HG03571 (cell line): ENCODE results near the gene GAREM1.
"Not testable (repeated sequence)": the region's sequence is repeated elsewhere in the genome, so short reads cannot be mapped to it uniquely, and the experiment has no call there.

Experiments
- ATAC-seq: cut with Tn5 transposase; IDR thresholded peaks from one replicate; pipeline ENCODE4 v1.9.1; 2021; ENCODE audit not compliant: unreplicated experiment

GAREM1 gene

DNA sequence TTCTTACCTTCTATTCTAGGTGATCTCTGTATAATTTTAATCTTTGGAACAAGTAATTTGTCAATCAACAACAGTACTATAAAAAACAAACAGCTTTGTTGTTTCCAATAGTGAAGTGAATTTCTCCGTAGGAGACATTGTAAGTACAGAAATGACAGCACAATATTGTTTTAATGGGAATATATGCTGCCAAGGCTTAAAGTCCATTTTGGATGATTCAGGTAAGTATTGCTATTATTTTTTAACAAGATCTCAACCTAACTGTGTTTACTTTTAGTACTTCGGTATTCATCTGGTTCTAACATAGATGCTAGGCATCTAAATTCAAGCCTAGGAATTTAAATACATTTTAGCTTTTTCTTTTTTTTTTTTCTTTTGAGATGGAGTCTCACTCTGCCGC lies 175.1 kb downstream of the GAREM1 start:
- no peak for ATAC-seq

DNA sequence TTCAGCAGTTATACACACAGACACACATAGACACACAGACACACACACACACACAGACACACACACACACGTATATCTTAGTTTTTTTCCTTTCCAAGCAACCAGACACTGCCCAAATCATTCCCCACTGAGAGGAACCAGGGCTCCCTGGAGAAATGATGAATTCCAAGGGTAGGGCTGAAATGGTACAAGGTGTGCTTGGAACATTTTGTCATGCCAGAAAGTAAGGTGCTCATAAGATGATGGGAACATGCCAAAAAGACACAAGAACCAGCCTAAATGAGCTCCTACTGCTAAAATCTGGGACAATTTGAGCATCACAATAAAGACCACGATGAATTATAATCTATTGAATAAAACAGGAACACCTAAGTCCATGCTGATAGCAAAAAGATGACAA lies 177.6 kb downstream of the GAREM1 start:
- no peak for ATAC-seq

DNA sequence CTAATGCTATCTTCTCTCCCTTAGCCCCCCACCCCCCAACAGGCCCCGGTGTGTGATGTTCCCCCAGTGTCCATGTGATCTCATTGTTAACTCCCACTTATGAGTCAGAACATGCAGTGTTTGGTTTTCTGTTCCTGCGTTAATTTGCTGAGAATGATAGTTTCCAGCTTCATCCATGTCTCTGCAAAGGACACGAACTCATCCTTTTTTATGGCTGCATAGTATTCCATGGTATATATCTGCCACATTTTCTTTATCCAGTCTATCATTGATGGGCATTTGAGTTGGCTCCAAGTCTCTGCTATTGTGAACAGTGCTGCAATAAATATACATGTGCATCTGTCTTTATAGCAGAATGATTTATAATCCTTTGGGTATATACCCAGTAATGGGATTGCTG lies 179.1 kb downstream of the GAREM1 start:
- not testable (repeated sequence) for ATAC-seq

DNA sequence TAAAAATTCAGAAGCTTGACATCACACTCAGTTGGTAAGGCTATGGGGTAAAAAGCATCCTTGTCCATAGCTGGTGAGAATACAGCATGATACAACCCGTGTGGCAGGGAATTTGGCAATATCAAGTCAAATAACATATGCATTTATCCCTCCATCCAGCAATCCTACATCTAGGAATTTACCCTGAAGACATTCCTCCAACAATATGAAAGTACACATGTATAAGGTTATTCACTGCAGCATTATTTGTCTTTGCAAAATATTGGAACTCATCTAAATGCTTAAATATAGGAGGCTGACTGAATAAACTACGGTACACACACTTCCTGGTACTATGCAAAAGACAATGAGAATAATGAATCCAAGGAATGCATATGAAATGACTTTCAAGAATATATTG lies 179.9 kb downstream of the GAREM1 start:
- no peak for ATAC-seq

DNA sequence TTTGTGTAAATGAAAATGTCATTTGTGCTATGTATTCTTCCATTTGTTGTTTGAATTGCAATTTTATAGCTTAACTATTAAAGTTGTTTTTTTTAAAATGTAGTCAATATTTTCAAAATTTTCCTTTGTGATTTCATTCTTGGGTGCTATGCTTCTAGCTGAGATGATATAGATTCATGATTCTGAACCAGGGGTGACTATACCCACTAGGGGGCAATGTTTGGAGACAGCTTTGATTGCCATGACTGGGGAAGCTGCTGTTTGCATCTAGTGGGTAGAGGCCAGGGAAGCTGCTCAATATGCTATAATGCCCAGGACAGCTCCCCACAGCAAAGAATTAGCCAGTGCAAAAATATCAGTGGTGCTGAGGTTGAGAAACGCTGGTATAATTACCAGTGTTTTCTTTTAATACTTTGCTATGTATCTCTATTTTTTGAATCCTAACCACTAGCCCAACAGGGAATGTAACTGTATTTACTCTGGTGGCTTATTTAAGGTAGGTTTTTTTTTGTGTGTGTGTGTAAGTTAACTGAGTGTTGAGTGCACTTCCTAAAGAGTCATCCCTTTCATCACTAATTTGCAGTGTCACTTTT lies 181.1 kb downstream of the GAREM1 start:
- peak; percentile 79 for ATAC-seq

DNA sequence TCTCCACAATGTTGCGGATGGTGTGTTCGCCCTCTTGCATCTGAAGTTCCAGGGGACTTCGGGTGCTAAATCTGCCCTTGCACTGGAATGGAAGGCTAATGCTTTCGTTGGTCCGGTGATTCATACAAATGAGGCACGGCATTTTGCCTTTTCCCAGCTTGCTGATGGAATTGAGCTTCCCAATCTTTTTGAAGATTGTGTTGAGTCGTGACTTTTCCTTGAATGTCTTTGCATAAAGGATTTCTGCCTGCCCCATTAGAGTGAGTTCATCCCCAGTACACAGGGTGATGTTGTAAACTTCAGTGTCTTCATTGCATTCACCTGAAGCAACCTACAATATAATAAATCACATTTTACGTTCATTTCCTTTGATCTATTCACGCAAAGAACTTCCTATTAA lies 182.8 kb downstream of the GAREM1 start:
- no peak for ATAC-seq

DNA sequence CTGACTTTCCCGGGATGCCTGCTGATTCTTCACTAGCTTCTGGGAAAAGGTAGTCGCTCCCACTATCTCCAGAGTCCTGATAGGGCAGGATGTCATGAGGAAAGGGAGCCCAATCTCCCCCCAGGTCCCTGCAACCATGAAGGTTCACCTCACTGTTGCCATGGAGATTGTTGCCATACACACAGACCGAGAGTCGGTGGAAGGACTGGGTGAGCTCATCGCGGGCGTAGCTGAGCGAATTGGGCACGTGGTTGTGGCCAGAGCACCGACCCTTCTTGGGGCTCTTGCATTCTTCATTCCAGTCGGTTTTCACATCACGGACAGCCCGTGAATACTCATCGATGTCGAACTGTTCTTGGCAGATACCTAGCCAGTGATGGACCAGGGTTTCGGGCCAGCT lies 183.4 kb downstream of the GAREM1 start:
- no peak for ATAC-seq

DNA sequence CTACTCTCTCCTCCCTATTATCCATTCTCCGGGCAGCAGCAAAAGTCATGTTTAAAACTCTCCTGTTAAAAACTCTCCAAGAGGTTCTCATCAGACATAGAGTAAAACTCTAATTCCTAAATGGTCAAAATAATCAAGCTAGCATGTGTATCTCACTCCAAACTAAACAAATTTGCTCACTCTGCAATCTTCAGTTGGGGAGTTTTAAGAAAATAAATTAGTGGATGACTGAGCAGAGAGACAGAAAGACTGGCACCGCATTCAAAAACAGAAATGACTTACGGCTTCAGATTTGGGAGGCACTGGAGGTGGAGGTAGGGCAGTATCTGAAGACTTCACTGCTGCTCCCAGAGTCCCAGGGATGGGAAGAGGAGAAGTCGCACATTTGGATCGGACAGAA lies 183.9 kb downstream of the GAREM1 start:
- ATAC-seq = no peak

DNA sequence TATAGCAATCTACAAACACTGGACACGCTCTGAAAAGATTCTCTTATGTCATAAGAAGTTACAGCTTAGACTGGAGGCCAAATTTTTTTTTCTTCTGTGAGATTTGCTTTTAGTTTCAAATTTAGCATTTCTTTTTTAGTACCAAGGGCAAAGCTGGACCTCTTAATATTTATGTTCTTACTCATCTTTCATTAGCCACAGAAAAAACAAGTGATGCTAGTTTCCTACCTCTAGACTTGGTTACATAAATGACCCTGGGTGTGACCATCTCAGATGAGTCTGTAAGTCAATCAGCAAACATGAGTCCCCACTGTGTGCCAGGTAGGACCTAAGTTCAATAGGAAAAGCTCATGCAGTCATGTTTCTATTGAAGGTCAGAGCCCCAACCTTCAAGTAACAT lies 186.4 kb downstream of the GAREM1 start:
- no peak for ATAC-seq

DNA sequence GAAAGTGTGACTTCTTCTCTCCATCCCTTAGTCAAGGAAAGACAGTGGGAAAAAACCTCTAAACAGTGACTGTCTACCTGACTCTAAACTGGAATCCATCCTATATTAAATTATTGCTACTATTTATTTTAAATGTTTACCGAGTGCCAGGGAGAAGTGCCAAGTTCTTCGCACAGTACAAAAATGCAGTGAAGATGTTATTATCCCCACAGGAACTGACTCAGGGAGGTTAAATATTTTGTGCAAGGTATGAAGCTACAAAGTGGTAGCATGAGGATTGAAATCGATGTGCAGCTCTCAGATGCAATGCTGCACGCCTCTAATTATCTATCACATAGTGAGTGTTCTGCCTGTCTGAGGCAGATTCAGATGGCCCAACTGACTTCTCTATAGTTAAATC lies 189.8 kb downstream of the GAREM1 start:
- no peak for ATAC-seq

DNA sequence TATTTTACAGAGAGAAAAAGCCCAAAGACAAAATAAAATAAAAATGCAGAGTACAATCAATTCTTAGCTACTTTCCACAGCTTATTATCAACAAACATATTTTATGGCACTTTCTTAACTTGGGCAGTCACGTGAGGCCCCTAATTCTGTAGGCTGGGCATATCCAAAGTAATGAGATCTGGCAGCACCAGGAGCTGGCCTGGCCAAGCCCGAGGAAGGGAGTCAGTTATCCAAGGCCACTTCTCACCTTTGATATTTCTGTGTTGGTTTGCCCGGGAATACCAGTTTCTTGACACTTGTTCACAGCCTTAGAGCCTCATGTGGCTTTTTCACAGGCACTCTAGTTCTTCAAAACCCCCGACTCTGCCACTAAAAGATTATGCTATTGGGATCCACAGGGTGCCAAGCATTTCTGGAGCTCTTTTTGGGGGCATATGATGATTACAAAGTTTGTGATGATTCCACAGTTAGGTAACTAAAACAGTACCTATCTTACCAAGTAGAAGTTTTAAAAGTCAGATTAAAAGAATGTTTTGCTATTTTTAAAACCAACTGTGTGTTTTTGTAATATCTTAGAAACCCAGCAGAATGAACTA lies 190.4 kb downstream of the GAREM1 start:
- no peak for ATAC-seq

DNA sequence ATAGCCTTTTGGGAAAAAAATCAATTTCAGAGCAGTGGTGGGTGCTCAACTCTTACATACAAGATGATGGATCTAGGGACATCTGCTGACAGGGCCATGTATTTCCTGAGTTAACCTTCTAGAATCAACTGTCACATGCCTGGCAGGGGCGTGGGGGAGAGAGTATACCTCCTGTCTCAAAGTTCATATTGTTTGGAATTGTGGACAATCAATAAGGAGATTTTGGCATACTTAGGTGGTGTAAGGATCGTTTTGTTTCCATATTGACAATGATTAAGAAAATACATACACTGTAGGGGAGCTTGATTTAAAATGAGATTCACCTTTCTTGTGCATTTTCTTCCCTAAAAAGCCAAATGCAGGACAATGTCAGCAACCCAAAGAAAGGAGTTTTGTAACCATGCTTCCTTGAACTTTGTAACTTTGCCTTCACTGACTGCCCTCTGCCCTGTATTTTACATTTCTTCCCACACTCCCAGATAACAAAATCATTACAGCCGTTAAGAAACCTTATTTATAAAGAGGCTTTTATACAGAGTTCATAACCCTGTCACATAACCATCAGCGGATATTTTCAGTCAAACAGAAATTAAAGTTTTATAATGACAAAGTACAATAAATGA lies 192.4 kb downstream of the GAREM1 start:
- no peak for ATAC-seq

DNA sequence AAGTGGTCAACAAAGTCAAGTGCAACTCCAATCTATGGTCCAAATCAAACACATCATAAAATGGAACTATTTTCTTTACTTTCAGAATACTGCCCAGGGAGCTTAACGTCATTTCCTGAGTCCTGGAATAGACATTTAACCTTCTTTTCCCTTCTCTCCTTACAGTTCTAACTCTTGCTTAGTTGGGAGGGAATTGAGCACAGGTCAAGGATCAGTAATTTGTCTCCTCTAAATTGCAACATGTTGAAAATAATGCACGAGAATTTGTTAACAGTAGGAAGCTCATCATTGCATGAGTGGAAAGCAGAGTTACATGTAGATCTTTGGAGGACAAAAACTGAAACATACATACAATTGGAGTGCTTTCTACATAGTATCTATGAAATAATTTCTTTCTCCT lies 193.1 kb downstream of the GAREM1 start:
- ATAC-seq = no peak

DNA sequence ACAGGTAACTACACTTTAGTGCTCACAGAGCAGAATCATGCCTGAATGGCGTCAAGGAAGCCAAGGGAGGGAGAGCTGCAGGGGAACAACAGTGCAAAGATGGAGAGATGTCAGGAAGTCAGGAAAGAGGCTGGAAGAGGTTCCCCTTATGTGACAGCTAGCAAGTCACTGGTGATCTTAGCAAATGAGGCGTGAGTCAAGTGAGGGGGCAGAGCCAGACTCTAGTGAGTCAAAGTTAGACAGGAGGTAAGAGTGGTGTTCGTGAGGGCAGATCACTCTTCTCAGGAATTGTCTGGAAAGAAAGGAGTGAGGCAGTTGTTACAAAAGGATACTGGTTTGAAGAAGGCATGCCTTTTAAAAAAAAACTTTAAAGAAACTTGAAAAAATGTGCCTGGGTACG lies 193.8 kb downstream of the GAREM1 start:
- no peak for ATAC-seq

DNA sequence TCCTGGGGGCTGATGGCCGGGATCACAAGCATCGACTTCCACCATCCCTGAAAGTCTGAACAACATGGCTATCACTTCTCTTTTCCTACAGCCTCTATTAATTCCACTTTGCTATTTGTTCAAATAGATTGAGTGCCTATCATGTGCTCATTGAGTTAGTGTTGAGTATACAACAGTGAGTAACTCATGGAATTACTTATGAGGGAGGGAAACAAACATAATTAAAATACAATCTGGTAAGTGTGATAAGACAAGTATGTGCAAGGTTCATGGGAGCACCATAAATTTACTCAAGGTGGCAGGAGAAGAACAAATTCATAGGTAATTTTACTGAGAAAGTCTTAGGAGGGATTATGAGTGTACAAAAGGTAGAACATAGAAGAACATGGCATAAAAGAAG lies 194.4 kb downstream of the GAREM1 start:
- no peak for ATAC-seq

DNA sequence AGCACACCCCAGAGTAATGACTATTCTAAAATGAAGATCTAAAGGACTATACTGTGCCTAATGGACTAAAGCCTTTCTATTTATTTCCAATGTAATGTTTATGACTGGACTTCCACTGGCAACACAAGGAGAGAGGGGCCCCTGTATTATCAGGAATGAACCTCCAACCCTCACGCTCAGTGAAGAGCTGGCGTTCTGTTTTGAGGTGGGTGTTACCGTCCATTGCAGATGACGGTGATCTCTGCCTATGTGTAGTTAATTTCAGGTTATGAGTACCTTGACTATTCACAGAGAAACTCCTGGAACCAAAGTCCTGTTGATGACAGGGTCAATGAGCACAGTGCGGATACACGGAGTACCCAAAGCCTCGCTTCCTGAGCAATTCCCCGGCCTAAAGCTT lies 195.5 kb downstream of the GAREM1 start:
- no peak for ATAC-seq

DNA sequence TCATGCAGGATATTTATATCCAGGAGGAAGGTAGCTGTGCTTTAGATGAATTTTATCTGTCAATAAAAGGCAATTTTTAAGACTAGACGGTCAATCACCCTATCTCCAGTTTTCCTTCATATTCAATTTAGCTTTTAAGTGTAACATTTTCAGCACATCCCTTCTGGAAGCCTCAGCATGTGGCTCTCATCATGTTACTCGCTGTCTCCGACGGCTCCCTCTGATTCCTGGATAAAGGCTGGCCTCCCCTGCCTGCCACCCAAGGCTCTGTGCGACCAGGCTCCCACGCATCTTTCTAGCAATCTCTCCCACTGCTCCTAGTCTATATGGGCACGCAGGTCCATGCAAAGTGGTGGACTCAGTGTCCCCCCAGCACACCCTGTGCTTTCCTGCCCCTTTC lies 196.4 kb downstream of the GAREM1 start:
- ATAC-seq = no peak

DNA sequence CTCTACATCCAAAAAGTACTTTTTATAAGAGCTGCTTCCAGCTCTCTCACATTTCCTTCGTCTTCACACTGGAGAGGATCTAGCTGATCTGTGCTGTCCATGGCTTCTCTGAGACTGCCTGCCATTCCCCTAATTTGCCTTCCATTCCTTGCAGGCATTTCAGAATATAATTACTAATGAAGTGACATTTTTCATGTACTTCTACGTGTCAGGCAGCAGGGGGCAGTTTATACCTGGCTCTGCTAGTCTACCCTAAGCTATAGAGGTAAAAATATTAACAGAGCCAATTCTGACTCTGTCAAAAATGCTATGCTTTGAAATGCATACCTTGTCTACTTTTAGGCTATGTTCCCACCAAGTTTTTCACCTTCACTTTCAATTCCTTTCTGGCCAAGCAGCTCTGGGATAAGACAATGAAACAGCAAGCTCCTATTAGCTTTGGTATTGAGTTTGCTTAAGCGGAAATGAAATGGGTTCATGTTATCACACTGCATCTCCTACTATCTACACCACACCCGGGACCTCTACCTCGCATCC lies 198.9 kb downstream of the GAREM1 start:
- no peak for ATAC-seq

DNA sequence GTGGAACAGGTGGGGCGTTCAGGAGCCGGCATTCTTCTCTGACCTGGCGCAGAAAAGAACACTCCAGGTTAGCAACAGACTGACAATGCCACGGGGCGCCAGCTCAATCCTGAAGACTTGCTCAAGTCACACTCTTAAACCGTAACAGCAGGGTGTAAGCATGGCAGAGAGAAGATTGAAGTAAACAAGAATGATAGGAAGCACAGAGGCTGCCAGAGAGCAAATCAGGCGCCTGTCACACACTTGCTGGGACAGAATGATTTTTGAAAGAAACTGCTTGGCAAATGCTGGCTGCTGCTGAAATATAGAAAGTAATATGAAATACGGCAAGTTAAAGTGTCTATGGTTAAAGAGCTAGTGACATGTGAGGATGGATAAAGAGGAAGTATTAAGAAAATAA lies 200.3 kb downstream of the GAREM1 start:
- no peak for ATAC-seq

DNA sequence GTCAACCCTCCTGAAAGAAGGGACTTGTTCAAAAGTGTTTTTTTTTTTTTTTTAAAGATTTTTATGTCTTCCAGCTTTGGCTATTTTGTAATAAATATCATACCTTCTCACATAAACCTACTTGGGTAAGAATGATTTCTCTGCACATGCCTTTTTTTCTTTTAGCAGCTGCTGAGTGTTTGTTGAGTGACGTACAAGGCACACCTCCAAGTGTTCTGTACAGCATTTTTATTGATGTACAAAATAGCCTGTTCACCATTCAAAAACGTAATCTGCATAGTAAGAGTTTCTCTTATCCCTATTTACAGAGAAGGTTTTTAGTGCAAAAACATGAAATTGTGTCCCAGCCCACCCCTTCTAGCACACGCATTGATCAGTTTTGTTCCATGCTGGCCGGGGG lies 203.2 kb downstream of the GAREM1 start:
- ATAC-seq = no peak

DNA sequence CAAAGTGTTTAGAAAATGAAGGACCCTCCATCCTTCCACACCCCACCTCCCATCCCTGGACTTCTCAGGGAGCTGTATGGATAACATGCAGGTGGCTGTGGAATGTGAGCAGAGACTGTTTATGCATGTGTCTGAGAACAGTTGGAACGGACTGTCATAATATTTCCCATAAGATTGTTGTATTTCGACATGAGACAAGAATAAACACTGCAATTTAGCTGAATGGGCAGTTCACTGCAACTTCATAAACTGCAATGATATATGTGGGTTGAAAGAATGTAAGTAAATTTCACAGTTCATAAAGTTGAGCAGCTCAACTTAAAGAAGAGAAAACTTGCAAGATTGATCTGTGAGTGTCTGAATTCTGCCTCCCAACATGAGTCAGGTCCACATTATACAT lies 206.3 kb downstream of the GAREM1 start:
- ATAC-seq = no peak

DNA sequence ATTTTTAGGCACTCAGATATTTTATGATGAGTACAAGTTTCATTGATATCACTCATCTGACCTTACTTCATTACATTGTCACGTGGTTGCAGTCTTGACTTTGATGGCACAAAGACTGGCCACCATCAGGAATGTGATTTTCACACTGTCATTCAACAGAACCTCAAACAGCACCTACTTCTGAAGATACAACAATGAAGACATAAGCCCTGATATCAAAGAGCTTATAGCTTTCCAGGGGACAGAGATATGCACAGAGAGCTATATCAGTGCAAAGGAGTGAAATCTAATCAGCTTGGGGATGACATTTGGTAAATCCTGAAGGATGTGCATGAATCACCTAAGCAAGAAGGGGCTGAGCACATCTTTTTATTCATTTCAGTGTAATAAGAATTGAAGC lies 208.6 kb downstream of the GAREM1 start:
- ATAC-seq = no peak

DNA sequence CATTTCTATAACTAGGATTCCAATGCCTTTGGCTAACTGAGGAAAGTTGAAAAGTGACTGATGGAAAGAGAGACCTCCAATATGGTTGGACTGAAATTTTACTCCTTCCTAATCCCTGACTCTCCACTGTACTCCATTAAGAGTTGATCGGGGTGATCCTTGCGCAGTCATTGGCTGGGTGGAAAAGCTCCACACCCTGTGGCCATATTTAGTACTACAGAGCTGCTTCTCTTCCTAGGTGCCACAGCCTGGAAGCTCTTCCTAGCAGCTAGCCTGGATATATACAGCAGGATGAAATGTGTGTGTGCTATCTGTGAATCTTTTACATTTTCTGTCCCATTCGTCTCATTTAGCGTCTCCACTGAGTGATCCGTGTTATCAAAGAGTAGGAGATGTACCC lies 209.7 kb downstream of the GAREM1 start:
- ATAC-seq = no peak
